ENCODE data around the gene AKAP5. TPM values are rescaled to one million over a fixed set of nuclear protein-coding genes. Genes with fewer than 3 reads are reported as not detected.

AKAP5 gene
- total RNA-seq: 0.20 and 0.56 TPM in 2 replicates

GRCh38 chr14:64465191-64465822 is at the start of gene AKAP5:
TSS of gene AKAP5 (plus strand) at chr14:64465499. CDS start at chr14:64468395, 2,896 bp downstream.

GRCh38 chr14:64503434-64504309 is 38.4 kb downstream of the AKAP5 start, which contains the start of gene ZBTB25:
TSS of gene ZBTB25 (minus strand) at chr14:64503838. CDS start at chr14:64490533, 13,305 bp downstream.

GRCh38 chr14:64504310-64504896 is 39.1 kb downstream of the AKAP5 start, which contains the start of gene ZBTB1:
TSS of gene ZBTB1 (plus strand) at chr14:64504770. CDS start at chr14:64521505, 16,735 bp downstream.

Other genes with a start within 250 kb of the AKAP5 start
- 0.07 and 0.33 TPM in 2 replicates for gene ESR2, start 171.1 kb upstream of the AKAP5 start, total RNA-seq
- gene MTHFD1, start 77.1 kb upstream of the AKAP5 start, total RNA-seq: 36.3 and 58.1 TPM in 2 replicates
- 9.3 and 14.3 TPM in 2 replicates for gene ZBTB25, start 38.3 kb downstream of the AKAP5 start, total RNA-seq
- 45.4 and 46.6 TPM in 2 replicates for gene ZBTB1, start 39.3 kb downstream of the AKAP5 start, total RNA-seq
- 18.0 and 23.3 TPM in 2 replicates for gene HSPA2, start 75.2 kb downstream of the AKAP5 start, total RNA-seq
- gene PPP1R36, start 84.5 kb downstream of the AKAP5 start, total RNA-seq: 0.39 and 1.2 TPM in 2 replicates
- 9.6 and 13.5 TPM in 2 replicates for gene PLEKHG3, start 238.9 kb downstream of the AKAP5 start, total RNA-seq

All from smooth muscle cell of the pulmonary artery (primary cell).